GM21423 (cell line): ENCODE data around the gene HOXA2.

Source experiments
- ATAC-seq: cut with Tn5 transposase; IDR thresholded peaks from one replicate; pipeline ENCODE4 v1.9.1; 2021; ENCODE audit warnings: mild to moderate bottlenecking, moderate library complexity; ENCODE audit not compliant: unreplicated experiment

HOXA2 gene

DNA sequence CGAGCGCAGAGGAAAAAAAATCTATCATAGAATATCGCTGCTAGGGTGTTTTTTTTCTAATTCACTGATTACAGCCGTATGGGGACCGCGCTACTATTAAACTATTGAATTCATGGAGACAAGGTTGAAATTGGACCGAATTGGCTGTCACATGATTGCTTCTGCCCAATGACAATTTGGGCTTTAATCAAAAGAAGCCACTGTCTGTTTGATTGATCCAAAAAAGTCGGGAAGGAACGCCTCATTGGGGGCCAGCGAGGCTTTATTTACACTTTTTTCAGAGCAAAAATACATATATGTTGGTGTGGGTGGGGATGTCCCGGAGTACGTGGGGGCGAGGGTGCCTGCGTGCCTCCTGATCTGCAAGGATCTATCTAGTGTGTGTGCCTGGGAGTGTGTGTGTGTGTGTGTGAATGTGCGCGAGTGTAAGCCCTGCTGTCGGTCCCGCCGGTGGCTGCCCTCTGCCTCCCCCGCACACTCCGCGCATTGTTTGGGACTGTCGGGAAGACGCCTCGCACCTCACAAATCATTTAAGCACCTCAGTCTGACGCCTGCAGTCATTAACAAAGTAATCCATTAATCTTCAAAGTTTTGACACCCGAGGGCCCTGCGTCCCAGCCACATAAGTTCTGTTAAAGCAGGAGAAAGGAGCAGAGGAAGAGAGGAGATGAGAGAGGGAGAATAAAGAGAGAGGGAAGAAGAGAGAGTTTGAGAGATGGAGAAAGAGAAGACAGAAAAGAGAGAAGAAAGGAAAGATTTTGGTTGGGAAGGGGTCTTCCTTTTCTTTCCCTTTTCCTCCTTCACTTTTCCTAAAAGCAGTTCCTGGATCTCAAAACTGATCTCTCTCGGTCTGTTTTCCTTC lies at the start of gene HOXA2:
TSS of gene HOXA2 (minus strand) at position 103 of the 862 bp plus-strand sequence. CDS start 183 bp downstream, outside the sequence.
- no peak for ATAC-seq

DNA sequence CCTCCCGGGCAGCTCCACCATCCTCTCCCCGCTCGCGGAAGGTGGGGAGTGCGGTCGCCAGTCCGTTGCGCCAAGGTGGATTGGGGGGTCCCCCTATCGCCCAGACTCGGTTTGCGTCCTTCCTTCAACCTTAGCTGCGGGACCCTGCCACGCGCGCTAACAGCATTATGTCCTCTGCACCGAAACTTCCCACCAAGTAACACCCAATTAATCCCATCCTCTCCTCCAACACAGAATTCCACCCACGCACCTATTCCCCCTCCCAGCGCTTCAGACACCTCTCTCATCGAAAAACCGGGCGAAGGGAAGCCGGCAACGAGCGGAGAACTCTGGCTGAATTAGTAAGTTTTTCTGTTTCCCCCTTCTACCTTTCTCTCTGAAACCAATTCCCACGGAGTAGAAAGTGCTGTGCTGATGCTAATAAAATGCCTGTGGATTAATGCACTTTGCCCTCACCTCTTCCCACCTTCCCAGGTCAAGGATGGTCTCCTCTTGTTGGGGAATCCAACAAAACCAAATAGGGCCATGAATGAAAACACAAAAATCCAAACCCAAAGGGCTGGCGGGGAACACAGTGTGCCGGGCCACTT lies 49.0 kb upstream of the HOXA2 start:
- ATAC-seq = no peak

DNA sequence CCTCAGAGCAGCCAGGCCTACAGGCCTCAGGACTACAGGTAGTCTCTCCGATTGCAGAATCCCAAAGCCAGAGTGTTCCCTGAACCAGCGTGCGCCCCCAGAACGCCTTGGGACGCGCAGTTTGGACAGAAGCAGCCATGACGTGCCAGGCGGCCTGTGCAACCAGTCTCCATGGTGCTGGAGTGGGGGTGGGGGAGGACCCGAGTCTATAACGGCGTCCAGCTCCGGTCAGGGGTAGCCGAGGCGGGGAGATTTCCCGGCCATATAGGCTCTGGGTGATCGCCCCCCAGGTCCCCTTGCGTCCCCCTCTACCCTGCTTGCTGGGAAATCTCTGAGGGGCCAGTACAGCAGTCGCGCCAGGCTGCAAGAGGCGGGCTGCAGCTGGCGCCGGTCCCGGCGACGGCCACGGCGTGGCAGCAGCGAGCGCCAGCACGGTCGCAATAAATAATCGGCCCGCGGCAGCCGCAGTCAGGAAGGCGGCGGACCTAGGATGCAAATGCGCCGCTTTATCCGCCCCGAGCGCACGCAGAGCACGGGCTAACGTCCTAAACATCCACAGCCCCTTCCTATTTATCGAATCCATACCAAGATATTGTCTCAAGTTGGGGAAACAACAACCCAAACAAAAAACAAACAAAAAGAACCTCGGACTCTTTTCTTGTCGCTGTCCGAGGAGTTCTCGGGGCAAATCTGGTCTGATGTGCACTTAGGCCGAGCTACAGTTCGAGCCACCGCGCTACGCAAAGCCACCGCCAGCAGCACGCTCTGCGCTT lies 48.3 kb upstream of the HOXA2 start:
- peak; percentile 83 for ATAC-seq

DNA sequence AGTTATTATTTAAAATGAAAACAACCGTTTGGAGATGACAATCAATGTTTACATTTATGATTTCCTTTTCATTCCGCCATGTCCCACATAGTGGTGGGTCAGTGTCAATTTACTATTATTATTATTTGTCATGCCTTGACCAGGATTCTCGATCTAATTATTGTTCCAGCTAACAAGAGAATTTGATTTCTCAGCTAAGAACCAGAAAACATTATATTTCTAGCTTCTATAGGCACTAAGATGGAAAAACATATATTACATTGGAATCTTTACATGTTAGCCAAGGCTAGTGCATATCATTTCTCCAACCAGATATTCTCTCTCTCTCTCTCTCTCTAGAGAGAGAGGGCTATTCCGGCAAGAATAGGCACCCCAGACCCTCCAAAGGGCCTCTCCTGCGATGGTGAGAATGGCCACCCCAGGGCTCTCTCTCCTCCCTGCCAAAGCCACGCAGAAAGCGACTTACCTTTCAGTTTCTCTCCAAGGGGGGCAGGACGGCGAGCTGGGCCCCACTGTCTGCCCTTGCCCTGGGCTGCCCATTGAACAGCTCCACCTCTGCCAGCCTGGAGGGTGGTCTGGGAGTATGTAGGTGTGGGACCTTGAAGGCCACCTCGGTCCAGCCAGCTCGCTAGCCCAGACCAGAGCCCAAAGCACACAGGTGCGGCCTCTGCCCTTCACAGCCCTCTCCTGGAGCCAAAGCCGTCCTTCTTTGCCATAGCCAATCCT lies 47.5 kb upstream of the HOXA2 start:
- no peak for ATAC-seq

DNA sequence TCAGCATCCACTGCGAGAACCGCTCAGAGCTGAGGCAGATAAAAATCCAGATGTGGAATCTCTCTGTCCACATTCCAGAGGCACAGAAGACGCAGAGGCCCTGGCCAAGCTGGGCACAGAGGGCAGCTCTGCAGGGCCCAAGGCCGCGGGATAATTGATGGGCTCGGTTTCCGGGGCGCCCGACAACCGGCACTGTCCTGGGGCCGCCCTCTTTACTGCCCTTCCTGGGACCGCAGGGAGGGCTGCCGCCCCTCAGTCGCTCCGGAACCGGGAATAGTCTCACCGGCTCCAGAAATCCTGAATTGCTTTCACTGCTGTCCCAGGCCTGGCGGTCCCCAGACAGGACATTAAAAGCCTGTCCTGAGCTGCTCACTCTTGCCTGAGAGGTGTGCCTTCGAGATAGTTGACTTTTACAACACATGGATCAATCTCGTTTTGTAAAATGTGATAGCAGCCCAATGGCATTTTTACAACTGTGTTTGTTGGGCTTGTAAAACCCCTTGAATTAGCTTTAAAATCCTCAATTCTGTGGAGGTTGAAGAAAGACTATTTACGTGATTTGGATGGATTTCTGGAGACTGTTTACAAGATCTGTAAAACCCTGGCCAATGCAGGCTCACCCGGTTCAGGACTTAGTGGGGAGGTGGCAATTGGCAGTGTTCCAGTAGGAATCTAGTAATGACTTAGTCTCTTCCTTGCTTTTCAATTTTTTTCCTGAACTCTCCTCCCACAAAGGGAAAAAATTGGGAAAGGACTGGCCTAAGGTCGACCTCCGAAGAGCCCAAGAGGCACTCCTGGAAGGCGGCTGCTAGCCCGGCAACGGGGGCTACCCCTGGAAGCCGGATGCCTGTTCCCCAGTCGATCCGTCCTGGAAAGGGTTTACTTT lies 46.5 kb upstream of the HOXA2 start:
- ATAC-seq = no peak

DNA sequence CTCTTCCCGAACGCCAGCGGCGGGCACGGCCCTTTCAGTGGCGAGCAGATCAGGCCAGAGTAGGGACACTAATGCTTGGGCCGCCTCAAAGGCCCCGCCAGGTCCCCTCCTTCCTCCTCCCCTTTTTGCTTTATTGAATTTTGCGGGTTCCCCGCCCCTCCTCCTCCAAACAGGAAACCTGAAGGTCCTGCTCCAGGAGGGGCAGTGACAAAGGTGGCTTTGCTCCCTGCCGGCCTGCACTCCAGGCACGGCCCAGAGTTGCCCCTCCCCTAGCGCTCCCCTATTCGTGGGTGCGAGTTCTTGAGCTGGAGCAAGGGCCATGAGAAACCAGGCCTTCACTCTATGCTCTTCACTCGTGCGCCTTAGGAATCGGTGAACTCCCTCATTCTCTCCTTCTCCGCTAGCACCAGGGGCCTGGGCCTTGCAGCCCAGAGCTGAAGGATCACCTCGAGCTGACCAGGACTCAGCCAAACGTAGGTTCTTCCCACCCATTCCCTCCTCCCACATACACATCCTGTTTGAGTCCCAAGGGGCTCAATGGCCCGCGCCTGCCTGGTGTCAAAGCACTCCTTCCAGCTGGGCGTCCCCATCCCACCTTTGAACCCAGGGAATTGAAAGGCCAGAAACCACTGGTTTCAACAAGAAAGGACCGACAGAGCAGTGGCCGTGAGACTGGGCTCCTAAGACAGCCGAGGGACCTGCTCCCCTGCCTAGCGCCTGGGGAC lies 45.7 kb upstream of the HOXA2 start:
- ATAC-seq = no peak

DNA sequence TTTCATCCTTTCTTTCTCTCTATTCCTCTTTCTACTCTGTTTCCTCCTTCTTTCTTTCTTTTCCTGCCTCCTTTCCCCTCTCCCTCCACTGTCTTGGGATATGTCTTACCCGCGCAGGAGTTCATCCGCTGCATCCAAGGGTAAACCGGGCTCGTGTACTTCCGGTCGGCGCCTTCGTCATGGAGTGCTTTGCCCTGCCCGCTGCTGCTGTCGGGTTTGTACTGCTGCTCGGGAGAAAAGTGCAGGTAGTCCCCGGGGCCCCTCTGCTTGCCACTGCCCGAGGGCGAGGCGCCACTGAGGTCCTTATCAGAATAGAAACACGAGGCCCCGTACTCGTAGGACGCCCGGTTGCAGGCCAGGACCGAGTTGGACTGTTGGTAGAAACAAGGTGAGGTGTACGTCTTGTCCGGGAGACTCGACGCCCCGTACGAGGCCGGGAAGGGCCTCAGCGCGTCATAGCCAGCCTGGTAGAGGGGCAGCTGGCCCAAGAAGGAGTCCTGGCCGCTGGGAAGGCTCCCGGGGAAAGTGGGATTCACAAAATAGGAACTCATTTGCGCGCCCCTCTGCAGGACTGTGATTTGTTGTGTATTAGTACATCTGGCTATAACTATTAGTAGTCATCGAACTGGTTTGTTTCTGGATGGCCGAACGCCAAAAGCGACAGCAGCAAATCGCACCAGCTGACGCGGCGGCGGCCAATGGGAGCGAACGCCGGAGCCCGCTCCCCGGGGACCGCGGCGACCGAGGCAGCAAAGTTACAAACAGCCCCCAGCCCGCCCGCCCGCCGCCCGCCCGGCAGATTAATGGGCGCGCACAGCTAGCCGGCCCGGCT lies 44.9 kb upstream of the HOXA2 start, which contains the start of gene HOXA6:
TSS of gene HOXA6 (minus strand) at position 576 of the 832 bp plus-strand sequence. CDS start at position 551, 25 bp downstream.
- ATAC-seq = no peak

DNA sequence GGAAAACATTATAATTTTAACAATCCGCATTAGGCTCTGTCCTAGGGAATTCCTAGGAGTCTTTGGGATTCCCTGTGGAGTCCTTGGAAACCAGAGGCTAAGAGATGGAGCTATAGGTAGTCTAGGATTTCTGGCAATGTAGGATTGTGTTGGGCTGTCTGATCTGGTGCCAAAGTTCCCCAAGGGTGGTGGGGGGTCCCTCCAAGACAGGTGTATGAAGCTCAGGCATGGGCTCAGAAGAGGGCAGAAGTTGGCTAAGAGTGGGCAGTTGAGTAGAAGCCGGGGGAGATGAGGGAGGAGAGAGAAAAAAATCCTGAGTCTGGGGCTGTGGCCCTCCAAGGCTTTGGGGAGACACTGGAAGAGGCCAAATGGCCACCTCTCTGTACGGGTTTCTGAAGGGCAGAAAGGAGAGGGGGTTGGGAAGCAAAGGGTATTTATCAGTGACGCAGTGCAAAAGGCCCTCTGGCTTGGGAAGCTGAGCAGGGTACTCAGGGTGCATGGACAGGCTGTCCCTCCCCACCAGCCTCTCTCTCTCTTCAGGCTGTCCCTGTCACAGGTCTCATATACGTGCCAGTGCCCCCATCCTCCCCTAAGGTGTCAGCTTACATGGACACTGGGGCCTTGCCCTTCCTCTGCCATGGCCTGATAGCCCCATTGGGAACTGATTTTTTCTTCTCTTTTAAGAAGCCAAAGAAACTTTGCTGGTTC lies 44.2 kb upstream of the HOXA2 start:
- ATAC-seq = no peak

DNA sequence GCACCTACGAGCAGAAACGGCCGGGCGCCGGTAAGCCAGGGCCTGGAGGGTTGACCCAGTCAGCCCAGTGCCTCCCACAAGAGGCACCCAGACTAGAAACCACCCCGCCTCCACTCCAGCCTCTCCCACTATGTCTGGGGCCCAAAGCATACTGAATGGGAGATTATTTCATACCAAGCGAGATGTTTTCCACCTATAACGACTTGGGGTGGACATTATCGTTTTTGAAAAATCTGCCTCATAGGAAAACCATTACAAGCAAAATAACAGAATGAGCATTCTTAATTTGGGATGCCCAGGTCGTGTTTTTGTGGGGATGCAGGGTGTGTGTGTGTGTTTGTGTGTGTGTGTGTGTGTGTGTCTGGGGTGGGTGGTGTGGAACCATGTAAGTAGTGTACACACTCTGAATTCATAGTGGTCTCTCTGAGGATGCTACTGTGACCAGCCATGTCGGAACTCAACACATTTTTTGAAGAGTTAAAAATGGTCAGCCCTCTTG lies 43.5 kb upstream of the HOXA2 start:
- no peak for ATAC-seq

DNA sequence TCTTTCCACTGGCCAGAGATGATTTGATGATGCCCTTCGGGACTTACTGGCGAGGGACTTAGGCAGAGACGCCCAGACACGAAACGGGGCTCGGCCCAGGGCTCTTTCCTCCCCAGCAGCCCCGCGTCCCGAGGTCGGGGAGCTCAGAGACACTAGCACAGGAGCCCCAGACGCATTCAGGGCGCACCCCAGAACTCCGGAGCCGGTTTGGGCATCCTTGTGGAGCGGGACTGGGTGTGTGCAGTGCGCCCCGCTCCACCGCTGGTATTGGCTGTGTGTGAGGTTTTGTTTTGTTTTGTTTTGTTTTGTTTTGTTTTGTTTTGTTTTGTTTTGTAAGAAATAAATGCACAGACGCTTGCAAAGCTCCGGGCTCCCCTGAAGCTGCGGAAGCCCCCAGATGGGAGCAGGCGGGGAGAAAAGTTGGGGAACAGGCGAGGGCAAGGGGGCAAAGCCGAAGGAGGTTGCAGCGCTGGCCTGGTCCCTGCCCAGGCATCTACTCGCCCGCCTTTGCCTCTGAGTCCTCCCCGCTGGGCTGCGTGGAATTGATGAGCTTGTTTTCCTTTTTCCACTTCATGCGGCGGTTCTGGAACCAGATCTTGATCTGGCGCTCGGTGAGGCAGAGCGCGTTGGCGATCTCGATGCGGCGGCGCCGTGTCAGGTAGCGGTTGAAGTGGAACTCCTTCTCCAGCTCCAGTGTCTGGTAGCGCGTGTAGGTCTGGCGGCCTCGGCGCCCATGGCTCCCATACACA lies 42.9 kb upstream of the HOXA2 start:
- no peak for ATAC-seq

DNA sequence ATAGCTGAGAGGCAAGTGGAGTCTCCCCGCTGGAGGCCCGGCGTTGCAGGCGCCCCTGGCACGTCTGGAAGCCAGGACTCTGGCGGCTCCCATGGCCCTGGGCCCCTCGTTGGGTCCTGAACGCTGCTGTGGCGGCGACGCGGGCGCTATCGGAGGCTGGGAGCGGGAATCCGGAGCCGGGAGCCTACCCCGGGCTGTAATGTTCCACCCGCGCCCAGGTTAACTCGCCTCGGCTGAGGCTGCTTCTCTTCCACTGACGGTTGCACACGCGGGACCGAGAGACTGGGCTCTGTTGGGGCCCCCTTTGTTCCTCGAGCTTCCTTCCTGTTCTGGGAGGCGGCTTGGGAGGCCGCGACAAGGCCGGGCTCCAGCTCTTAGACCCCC lies 42.3 kb upstream of the HOXA2 start:
- no peak for ATAC-seq

DNA sequence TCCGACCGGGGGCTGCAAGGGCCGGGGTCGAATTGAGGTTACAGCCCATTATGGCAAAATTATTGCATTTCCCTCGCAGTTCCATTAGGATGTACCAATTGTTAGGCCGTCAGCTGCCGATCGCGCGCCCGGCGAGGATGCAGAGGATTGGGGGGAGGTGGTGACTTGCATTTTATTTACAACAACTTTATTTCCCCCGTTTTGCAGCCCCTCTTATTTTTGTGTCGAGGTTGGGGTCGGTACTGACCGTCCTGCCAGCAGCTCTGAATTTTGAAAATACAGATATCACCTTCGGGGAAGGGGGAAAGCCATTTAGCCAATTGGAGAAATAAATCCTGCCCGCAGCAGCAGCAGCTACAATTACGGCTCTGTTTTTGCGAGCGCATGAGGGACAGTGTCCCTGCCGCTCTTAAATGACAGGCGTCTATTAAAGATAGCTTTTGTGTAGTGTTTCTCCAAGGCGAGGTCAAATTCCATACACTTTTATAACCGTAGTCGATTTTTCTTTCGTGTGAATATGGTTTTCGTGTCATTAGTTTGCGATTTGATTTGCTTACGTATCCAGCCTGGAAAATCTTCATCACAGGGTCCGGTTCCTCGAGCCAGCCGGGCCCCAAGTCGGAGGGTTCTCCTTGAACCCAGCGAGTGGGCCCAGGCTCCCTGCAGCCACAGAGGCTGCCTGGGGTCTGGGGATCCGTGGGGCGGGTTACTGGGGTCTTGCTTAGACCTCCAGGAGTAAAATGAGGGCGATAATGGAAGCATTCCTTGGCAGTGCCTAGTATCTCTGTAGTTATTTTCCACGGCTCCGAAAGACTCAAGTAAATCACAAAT lies 41.7 kb upstream of the HOXA2 start:
- no peak for ATAC-seq

DNA sequence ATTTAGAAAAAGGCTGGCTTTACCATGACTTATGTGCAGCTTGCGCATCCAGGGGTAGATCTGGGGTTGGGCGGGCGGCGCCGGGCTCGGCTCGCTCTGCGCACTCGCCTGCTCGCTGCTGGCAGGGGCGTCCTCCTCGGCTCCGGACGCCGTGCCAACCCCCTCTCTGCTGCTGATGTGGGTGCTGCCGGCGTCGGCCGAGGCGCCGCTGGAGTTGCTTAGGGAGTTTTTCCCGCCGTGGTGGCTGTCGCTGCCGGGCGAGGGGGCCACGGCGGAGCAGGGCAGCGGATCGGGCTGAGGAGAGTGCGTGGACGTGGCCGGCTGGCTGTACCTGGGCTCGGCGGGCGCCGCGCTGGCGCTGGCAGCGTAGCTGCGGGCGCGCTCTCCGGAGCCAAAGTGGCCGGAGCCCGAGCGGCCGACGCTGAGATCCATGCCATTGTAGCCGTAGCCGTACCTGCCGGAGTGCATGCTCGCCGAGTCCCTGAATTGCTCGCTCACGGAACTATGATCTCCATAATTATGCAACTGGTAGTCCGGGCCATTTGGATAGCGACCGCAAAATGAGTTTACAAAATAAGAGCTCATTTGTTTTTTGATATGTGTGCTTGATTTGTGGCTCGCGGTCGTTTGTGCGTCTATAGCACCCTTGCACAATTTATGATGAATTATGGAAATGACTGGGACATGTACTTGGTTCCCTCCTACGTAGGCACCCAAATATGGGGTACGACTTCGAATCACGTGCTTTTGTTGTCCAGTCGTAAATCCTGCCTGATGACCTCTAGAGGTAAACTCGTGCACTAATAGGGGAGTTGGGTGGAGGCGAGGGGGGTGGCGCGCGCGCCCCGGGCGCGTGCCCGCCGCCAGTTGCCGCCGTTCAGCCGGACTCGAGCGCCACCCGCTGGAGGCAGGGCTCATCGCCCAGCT lies 40.8 kb upstream of the HOXA2 start, which contains the start of gene HOXA5:
TSS of gene HOXA5 (minus strand) at position 659 of the 927 bp plus-strand sequence. CDS start at position 585, 74 bp downstream.
- ATAC-seq = no peak

DNA sequence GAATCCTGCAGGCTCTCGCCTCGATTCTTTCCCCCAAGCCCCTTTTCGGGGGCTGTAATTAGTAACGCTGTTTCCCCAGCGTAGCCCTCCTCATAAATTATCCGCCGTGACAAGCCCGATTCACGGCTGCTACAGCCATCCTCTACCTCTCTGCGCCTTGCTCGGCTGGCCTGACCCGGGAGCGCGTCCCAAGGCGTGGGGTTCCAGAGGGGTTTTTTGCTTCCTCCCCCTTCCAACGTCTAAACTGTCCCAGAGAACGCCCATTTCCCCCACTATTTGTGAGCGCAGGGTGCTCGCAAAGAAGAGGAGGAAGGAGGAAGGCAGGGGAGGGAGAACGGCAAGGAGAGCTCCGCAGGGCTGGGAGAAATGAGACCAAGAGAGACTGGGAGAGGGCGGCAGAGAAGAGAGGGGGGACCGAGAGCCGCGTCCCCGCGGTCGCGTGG lies 40.1 kb upstream of the HOXA2 start:
- no peak for ATAC-seq
